ENCODE data around the gene ST6GALNAC3.

The ST6GALNAC3 gene

DNA sequence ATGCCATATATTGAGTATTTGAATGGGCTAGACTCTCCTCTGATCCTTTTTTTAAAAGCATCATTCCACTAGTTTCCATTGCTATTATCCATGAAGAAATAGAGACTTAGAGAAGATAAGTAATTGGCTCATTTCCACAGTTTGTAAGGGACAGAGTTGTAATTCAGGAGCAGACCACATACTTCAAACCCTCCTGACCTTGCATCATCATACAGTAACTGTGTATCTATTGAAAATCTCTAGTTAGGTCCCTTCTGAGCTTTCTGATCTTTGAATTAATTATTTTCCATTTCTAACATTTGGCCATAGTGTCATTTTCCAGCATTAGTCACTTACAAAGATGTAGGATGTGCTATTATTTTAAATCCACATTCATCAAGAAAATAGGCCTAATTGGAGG lies 406.3 kb downstream of the ST6GALNAC3 start:
- Histone ChIP-seq H3K4me1 (ENCODE audit: insufficient read depth, low read length, poor library complexity, severe bottlenecking) (no peaks in the 10 kb centered on the region), H4K20me1 (ENCODE audit: insufficient read depth, low read length, poor library complexity, severe bottlenecking) (no peaks in the 10 kb centered on the region), H3F3A (ENCODE audit: low read depth) (no peaks in the 10 kb centered on the region), H3K4me2 (ENCODE audit: low read depth, low read length, poor library complexity, severe bottlenecking) (no peak overlapping the region), H3K9me2 (replicated peaks; ENCODE audit: low read depth, low read length) (no peaks in the 10 kb centered on the region), H3K9me3 (ENCODE audit: insufficient read depth, low read depth, low read length) (no peaks in the 10 kb centered on the region), H3K27me3 (ENCODE audit: insufficient read depth, low read length, poor library complexity, severe bottlenecking) (no peaks in the 10 kb centered on the region), H3K79me2 (ENCODE audit: insufficient read depth, low read length) (no peaks in the 10 kb centered on the region), H2AFZ (ENCODE audit: low read length) (no peak overlapping the region), H3K4me3 (ENCODE audit: low read length, poor library complexity, severe bottlenecking) (no peak overlapping the region), H3K36me3 (ENCODE audit: insufficient read depth, low read length) (no peaks in the 10 kb centered on the region), H3K9ac (ENCODE audit: low read depth, low read length, poor library complexity, severe bottlenecking) (no peak overlapping the region)
- TF ChIP-seq, protein P1, sequence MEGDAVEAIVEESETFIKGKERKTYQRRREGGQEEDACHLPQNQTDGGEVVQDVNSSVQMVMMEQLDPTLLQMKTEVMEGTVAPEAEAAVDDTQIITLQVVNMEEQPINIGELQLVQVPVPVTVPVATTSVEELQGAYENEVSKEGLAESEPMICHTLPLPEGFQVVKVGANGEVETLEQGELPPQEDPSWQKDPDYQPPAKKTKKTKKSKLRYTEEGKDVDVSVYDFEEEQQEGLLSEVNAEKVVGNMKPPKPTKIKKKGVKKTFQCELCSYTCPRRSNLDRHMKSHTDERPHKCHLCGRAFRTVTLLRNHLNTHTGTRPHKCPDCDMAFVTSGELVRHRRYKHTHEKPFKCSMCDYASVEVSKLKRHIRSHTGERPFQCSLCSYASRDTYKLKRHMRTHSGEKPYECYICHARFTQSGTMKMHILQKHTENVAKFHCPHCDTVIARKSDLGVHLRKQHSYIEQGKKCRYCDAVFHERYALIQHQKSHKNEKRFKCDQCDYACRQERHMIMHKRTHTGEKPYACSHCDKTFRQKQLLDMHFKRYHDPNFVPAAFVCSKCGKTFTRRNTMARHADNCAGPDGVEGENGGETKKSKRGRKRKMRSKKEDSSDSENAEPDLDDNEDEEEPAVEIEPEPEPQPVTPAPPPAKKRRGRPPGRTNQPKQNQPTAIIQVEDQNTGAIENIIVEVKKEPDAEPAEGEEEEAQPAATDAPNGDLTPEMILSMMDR (conservative IDR thresholded peaks at IDR 0.05; ENCODE audit: low read length), result no peak
- no peak for TF ChIP-seq EZH2phosphoT487 (IDR thresholded peaks at IDR 0.05; ENCODE audit: borderline replicate concordance)

DNA sequence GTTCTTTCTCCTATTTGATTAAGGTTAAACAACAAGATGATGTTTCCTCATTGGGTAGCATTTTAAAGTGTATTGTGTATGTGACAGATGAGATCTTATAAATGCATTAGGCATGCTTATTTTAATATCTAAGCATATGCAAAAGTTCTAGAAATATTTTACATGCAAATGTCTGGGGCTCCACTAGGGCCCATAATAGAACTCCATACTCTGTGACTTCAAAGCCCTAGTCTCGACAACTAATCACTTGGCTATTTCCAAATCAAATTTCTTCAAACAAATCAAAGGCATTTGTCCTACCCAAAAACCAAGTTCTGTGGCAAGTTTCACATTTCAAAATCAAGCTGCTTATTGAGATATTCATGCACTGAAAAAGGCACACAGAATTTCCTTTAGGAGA lies 407.1 kb downstream of the ST6GALNAC3 start:
- TF ChIP-seq, protein P1 (conservative IDR thresholded peaks at IDR 0.05; ENCODE audit: low read length), result no peak
- no peak for TF ChIP-seq EZH2phosphoT487 (IDR thresholded peaks at IDR 0.05; ENCODE audit: borderline replicate concordance)
- Histone ChIP-seq H3F3A (ENCODE audit: low read depth) (no peaks in the 10 kb centered on the region), H3K9ac (ENCODE audit: low read depth, low read length, poor library complexity, severe bottlenecking) (no peak overlapping the region), H3K9me2 (replicated peaks; ENCODE audit: low read depth, low read length) (no peaks in the 10 kb centered on the region), H3K4me2 (ENCODE audit: low read depth, low read length, poor library complexity, severe bottlenecking) (no peak overlapping the region), H4K20me1 (ENCODE audit: insufficient read depth, low read length, poor library complexity, severe bottlenecking) (no peaks in the 10 kb centered on the region), H3K4me3 (ENCODE audit: low read length, poor library complexity, severe bottlenecking) (no peak overlapping the region), H3K79me2 (ENCODE audit: insufficient read depth, low read length) (no peaks in the 10 kb centered on the region), H3K36me3 (ENCODE audit: insufficient read depth, low read length) (no peaks in the 10 kb centered on the region), H3K4me1 (ENCODE audit: insufficient read depth, low read length, poor library complexity, severe bottlenecking) (no peaks in the 10 kb centered on the region), H2AFZ (ENCODE audit: low read length) (no peak overlapping the region), H3K9me3 (ENCODE audit: insufficient read depth, low read depth, low read length) (no peaks in the 10 kb centered on the region), H3K27me3 (ENCODE audit: insufficient read depth, low read length, poor library complexity, severe bottlenecking) (no peaks in the 10 kb centered on the region)

DNA sequence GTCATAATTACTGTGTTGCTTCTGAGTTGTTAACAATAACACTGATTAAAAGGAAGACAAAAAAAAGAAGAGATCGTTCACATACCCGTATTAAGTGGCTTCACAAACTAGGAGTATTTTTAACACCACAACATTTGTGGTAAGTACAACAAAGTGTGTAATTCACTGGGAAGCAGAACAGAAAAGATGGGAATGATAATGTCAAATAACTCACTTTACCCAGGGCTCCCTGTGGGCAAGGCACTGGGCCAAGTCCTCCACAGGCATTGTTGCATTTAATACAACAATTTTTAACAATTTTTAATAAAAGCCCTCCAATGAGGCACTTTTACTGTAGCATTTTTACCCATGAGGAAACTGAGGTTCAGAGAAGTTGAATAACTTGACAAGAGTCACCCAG lies 407.7 kb downstream of the ST6GALNAC3 start:
- H3K36me3 ChIP-seq (ENCODE audit: insufficient read depth, low read length), result no peaks in the 10 kb centered on the region

More for the DNA sequence above, 407.7 kb downstream of the ST6GALNAC3 start:
- no peak overlapping the region for H2AFZ ChIP-seq (ENCODE audit: low read length)
- no peaks in the 10 kb centered on the region for H3K4me1 ChIP-seq (ENCODE audit: insufficient read depth, low read length, poor library complexity, severe bottlenecking)
- H3K9me2 ChIP-seq (replicated peaks; ENCODE audit: low read depth, low read length), result no peaks in the 10 kb centered on the region
- H3F3A ChIP-seq (ENCODE audit: low read depth), result no peaks in the 10 kb centered on the region
- H3K27me3 ChIP-seq (ENCODE audit: insufficient read depth, low read length, poor library complexity, severe bottlenecking), result no peaks in the 10 kb centered on the region
- H3K9ac ChIP-seq (ENCODE audit: low read depth, low read length, poor library complexity, severe bottlenecking), result no peak overlapping the region
- H4K20me1 ChIP-seq (ENCODE audit: insufficient read depth, low read length, poor library complexity, severe bottlenecking), result no peaks in the 10 kb centered on the region
- H3K4me2 ChIP-seq (ENCODE audit: low read depth, low read length, poor library complexity, severe bottlenecking), result no peak overlapping the region
- H3K4me3 ChIP-seq (ENCODE audit: low read length, poor library complexity, severe bottlenecking), result no peak overlapping the region
- TF ChIP-seq, protein P1 (conservative IDR thresholded peaks at IDR 0.05; ENCODE audit: low read length), result no peak
- TF ChIP-seq EZH2phosphoT487 (IDR thresholded peaks at IDR 0.05; ENCODE audit: borderline replicate concordance), result no peak
- no peaks in the 10 kb centered on the region for H3K9me3 ChIP-seq (ENCODE audit: insufficient read depth, low read depth, low read length)
- H3K79me2 ChIP-seq (ENCODE audit: insufficient read depth, low read length), result no peaks in the 10 kb centered on the region

All from Loucy (cell line).